T-helper 9 cell (primary cell): ENCODE results near the gene ASPM.

Experiments
- DNase-seq: peaks from one replicate; pipeline ENCODE4 v3.0.0-alpha.2; 2020
- total RNA-seq, 2 donors: gene quantifications; one replicate each; lab custom pipeline; 2026; lab: John Stamatoyannopoulos, UW

ASPM gene
- total RNA-seq, result 0.70 to 1.7 reads per million in 2 donors

GRCh38 chr1:197146101-197147095 lies at the start of gene ASPM:
TSS of gene ASPM (minus strand) at chr1:197146669. CDS start at chr1:197146437, 232 bp downstream.
- peak; percentile 89 for DNase-seq

- DNase-seq, result no peak
Observed at GRCh38 chr1:197195100-197195499, 48.6 kb upstream of the ASPM start.

DNA sequence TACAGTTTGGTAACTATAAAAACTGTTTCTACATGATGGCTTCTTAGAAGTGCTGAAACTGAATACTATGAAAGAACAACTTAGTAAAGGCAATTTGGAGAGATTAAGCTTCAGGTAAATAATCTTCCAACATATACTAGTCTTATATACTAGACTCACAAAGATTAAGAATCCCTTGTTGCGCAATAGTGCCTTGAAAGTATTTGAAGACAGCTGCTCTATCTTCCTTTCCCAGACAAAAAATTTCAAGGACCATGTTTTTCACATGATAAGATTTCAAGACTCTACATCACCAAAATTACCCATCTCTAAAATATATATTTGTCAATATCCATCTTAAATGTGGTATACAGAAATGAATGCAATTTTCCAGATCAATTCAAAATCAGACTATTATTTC lies 37.7 kb upstream of the ASPM start:
- no peak for DNase-seq

- no peak for DNase-seq
Observed at GRCh38 chr1:197183195-197183748, 36.8 kb upstream of the ASPM start.

GRCh38 chr1:197182716-197183115 lies 36.2 kb upstream of the ASPM start:
- no peak for DNase-seq

DNA sequence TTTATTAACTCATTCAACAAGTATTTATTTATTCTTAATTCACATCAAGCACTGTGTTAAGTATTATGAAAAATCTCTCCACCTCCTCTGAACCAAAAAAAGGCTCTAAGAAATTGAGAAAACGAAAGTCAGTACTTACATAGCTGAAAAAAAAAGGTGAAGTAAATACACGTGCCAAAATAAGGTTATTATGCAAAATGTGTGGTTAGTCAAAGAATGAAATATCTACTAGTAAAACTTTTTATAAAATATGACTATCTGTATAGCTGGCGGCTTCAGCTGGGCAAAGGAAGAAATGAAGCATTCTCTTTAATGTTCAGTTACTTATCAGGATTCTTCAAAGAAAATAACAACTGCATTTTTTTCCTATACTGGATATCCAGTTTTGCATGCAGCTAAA lies 35.5 kb upstream of the ASPM start:
- no peak for DNase-seq

GRCh38 chr1:197180252-197180878 lies 33.9 kb upstream of the ASPM start:
- no peak for DNase-seq

GRCh38 chr1:197178998-197179397 lies 32.5 kb upstream of the ASPM start:
- DNase-seq, result no peak

- DNase-seq, result no peak
Observed at GRCh38 chr1:197174818-197175217, 28.3 kb upstream of the ASPM start.

GRCh38 chr1:197173571-197174507 lies 27.4 kb upstream of the ASPM start:
- DNase-seq, result no peak

- DNase-seq, result no peak
Observed at GRCh38 chr1:197171531-197171930, 25.1 kb upstream of the ASPM start.

GRCh38 chr1:197170538-197170937 lies 24.1 kb upstream of the ASPM start:
- no peak for DNase-seq

- no peak for DNase-seq
Observed at GRCh38 chr1:197159461-197159860, 13.0 kb upstream of the ASPM start.

GRCh38 chr1:197156692-197157091 lies 10.2 kb upstream of the ASPM start:
- DNase-seq, result no peak

DNA sequence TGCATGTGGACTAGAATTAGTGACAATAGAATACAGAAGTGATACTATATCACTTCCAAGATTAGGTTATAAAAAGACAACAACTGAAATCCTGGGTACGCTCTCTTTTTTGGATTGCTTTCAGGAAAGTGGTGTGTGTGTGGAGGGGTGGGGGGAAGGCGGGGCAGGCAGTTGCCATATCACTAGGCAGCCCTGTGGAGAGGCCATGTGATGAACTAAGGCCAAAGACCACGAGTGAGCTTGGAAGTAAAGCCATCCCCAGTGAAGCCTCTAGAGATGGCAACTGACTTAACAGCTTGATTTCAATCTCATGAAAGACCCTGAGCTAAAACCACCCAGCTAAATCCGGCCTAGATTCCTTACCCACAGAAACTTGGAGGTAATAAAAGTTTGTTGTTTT lies 6.2 kb upstream of the ASPM start:
- no peak for DNase-seq

GRCh38 chr1:197151185-197151584 lies 4.7 kb upstream of the ASPM start:
- no peak for DNase-seq

- no peak for DNase-seq
Observed at GRCh38 chr1:197150336-197151005, 4.0 kb upstream of the ASPM start.

DNA sequence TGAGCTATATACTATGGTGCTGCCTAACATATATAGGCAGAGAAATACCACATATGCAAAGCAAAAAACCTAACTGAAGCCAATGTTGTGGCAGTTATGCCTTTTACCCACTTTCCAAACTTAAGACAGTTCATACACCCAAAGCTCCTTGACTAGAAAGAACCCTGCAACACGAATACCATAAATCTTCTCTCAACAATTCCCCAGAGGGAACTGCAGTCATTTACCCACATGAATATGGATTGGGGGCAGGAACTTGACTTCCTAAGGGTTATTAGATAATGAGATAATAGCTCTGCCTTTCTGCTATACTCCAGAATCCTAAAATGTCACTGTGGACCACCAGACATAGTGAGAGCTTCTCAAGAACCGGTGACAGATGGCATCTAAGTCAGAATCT lies 2.9 kb upstream of the ASPM start:
- no peak for DNase-seq

GRCh38 chr1:197145446-197146024 lies 934 bp downstream of the ASPM start:
- no peak for DNase-seq

GRCh38 chr1:197144570-197145325 lies 1.7 kb downstream of the ASPM start:
- no peak for DNase-seq

DNA sequence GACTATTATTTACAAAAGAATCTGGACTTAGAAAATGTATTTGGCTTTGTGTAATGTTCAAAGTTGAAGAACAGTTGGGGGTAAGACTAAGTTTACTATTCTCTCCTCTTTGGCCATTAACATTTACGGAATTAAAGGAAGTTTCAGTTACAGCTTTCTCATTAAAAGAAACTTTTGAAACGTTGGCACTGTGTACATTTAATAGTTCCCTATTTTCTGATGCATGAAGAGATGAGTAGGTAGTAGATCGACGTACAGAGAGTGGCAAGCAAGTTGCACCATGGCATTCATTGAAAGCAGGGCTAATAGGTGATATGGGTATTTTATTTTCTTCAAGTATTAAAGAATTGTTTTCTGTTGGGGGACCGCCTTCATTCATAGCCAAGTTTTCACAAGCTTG lies 3.2 kb downstream of the ASPM start:
- no peak for DNase-seq
